ENCODE data around the gene BANP. TPM values are rescaled to one million over a fixed set of nuclear protein-coding genes. Genes with fewer than 3 reads are reported as not detected.

The BANP gene
- total and polyA plus RNA-seq, 2 of the 8 experiments (the other 6 are each of a cell fraction or from before 2014, with no cell fraction given) = 25.8 to 39.8 TPM

DNA sequence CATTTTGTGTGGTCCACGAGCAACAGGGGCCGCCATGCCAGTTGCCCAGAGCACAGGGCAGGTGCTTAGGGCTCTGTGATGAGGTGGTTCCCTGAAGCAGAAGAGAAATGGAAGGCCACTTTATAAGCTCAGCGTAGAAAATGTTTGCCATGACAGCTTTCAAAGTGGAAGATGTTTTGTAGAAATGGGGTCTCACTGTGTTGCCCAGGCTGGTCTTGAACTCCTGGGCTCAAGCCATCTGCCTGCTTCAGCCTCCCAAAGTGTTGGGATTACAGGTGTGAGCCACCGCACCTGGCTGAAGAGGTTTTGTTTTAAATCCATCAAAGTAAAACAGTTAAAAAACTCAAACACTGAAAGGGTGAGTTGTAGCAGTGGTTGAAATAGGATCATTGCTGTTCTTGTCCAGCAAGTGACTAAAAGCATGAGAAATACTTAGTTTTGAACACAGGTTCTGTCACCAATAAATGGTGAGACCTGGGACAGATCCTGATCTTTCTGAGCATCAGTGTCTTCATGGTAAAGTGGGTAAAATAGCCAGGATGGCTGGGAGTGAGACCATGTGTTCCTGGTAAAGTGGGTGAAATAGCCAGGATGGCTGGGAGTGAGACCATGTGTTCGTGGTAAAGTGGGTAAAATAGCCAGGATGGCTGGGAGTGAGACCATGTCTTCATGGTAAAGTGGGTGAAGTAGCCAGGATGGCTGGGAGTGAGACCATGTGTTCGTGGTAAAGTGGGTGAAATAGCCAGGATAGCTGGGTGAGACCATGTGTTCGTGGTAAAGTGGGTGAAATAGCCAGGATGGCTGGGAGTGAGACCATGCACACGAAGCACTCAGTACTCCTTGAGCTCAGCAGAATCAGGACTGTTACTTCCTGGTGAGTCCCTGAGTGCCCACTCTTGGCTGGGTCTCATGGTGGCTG lies 46.0 kb downstream of the BANP start:
- Histone ChIP-seq H3K79me1 (ENCODE audit: low read depth, low read length) (peaks cover 14% of the 10 kb centered on the region; the same call in 1 of the 2 replicates), H4K8ac (ENCODE audit: extremely low read depth, insufficient read depth, low read length) (no peak overlapping the region), H3K4me1 (replicated peaks in 1 of 4; ENCODE audit: control insufficient read depth in 3 of 4, insufficient read depth in 4 of 4, low read length in 3 of 4) (no peaks in the 10 kb centered on the region), H3K79me2 (ENCODE audit: control insufficient read depth in 1 of 2, insufficient read depth in 2 of 2, low read length in 2 of 2) (peaks cover 0 to 7% of the 10 kb centered on the region in 2 experiments; a peak in 2 of 4 replicates), H2AFZ (ENCODE audit: low read length) (no peak overlapping the region), H3K23ac (ENCODE audit: insufficient read length) (no peak overlapping the region), H3K27ac (ENCODE audit: low read depth, low read length) (no peak overlapping the region), H3K4ac (replicated peaks; ENCODE audit: insufficient read length, low read depth, low read length) (no peak overlapping the region), H3K18ac (ENCODE audit: extremely low read depth, low read length) (no peak overlapping the region), H3K23me2 (ENCODE audit: low read depth, low read length) (no peaks in the 10 kb centered on the region), H3K4me2 (ENCODE audit: insufficient read depth in 1 of 2, low read depth in 2 of 2, low read length in 2 of 2) (no peak overlapping the region), H3K9ac (replicated peaks in 1 of 4; ENCODE audit: extremely low read depth in 1 of 4, low read depth in 3 of 4, low read length in 3 of 4) (no peak overlapping the region), H3K36me3 (ENCODE audit: control insufficient read depth in 2 of 4, insufficient read depth in 4 of 4, low read length in 3 of 4) (no peaks in the 10 kb centered on the region), H2BK120ac (replicated peaks; ENCODE audit: low read depth, low read length) (no peak overlapping the region), H3K4me3 (ENCODE audit: extremely low read depth in 1 of 4, insufficient read depth in 2 of 4, low read depth in 3 of 4, low read length in 4 of 4) (no peak overlapping the region), H3K56ac (replicated peaks; ENCODE audit: insufficient read length, low read depth, low read length) (no peak overlapping the region), H3K14ac (ENCODE audit: insufficient read length) (no peak overlapping the region), H3K9me3 (ENCODE audit: insufficient read depth in 2 of 2, low read depth in 1 of 2, low read length in 1 of 2) (no peaks in the 10 kb centered on the region), H2BK15ac (ENCODE audit: low read length) (no peak overlapping the region), H4K20me1 (replicated peaks in 1 of 2; ENCODE audit: control insufficient read depth in 1 of 2, insufficient read depth in 2 of 2, low read length in 2 of 2) (peaks cover 4 to 6% of the 10 kb centered on the region in 2 experiments), H4K5ac (ENCODE audit: insufficient read length, low read depth, low read length) (no peak overlapping the region), H3K27me3 (replicated peaks in 1 of 4; ENCODE audit: control insufficient read depth in 3 of 4, extremely low read depth in 1 of 4, insufficient read depth in 3 of 4, low read length in 3 of 4) (no peaks in the 10 kb centered on the region), H2AK5ac (ENCODE audit: low read depth, low read length) (no peak overlapping the region), H2BK5ac (ENCODE audit: low read depth, low read length) (no peak overlapping the region), H2BK12ac (ENCODE audit: low read depth, low read length) (no peak overlapping the region), H4K91ac (replicated peaks; ENCODE audit: insufficient read length, low read length) (no peak overlapping the region), H2BK20ac (ENCODE audit: low read length) (no peak overlapping the region)
- POLR2A ChIA-PET (ENCODE audit: partially characterized antibody) = no interaction called here
- 85% methylated on average over 8 of the region's 8 CpGs; no CpG with 5 or more reads in 1 of the 2 experiments for WGBS, 2 experiments (ENCODE audit: extremely low coverage in 1 of 2, insufficient coverage in 1 of 2, insufficient read length in 1 of 2, insufficient replicate concordance in 2 of 2, low coverage in 1 of 2, low lambda C conversion rate in 2 of 2, missing lambda C conversion rate in 1 of 2)
- CTCF ChIA-PET (ENCODE audit: partially characterized antibody) = interaction anchor here (1.0 to 2.8 kb wide), 2 partner anchors 7 to 58 kb away, joined by 4 to 8 read pairs; no protein-coding TSS in a partner anchor
- no peak for FAIRE-seq
- no peak for DNase-seq (ENCODE audit: low read depth in 1 of 2, low spot score in 2 of 2)
- TF ChIP-seq, protein P1, sequence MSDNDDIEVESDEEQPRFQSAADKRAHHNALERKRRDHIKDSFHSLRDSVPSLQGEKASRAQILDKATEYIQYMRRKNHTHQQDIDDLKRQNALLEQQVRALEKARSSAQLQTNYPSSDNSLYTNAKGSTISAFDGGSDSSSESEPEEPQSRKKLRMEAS (IDR thresholded peaks at IDR 0.05) = no peak
- TF ChIP-seq, protein P2, sequence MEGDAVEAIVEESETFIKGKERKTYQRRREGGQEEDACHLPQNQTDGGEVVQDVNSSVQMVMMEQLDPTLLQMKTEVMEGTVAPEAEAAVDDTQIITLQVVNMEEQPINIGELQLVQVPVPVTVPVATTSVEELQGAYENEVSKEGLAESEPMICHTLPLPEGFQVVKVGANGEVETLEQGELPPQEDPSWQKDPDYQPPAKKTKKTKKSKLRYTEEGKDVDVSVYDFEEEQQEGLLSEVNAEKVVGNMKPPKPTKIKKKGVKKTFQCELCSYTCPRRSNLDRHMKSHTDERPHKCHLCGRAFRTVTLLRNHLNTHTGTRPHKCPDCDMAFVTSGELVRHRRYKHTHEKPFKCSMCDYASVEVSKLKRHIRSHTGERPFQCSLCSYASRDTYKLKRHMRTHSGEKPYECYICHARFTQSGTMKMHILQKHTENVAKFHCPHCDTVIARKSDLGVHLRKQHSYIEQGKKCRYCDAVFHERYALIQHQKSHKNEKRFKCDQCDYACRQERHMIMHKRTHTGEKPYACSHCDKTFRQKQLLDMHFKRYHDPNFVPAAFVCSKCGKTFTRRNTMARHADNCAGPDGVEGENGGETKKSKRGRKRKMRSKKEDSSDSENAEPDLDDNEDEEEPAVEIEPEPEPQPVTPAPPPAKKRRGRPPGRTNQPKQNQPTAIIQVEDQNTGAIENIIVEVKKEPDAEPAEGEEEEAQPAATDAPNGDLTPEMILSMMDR (IDR thresholded peaks at IDR 0.05; ENCODE audit: control extremely low read depth in 1 of 3, insufficient read depth in 1 of 3, low read depth in 1 of 3, low read length in 3 of 3) = no peak
- TF ChIP-seq JUND (IDR thresholded peaks at IDR 0.05; ENCODE audit: low read length) = no peak
- no peak for TF ChIP-seq RFX5 (IDR thresholded peaks at IDR 0.05; ENCODE audit: borderline replicate concordance, low read depth, low read length)
- no peak for TF ChIP-seq HDAC2 (IDR thresholded peaks at IDR 0.05; ENCODE audit: borderline replicate concordance in 1 of 2, low read depth in 2 of 2, low read length in 2 of 2)
- no peak for TF ChIP-seq POU5F1 (IDR thresholded peaks at IDR 0.05; ENCODE audit: low read depth, low read length)
- TF ChIP-seq PHF8 (conservative IDR thresholded peaks at IDR 0.05; ENCODE audit: low read depth, low read length) = no peak
- no peak for TF ChIP-seq TCF12 (IDR thresholded peaks at IDR 0.05; ENCODE audit: low read depth, low read length)
- TF ChIP-seq TAF1 (IDR thresholded peaks at IDR 0.05; ENCODE audit: low read depth, low read length) = no peak
